HEK293T (cell line): ENCODE results near the gene GADD45G.

ENCODE experiments used
- CTCF ChIA-PET: fragments of 350-600 bp; formaldehyde crosslinking; extraction: SDS; loops from one replicate; lab custom pipeline; 2021; ENCODE audit warnings: antibody characterized with exemption, inconsistent platforms; lab: Yijun Ruan, JAX
- POLR2A ChIA-PET: fragments of 350-600 bp; formaldehyde crosslinking; extraction: SDS; loops from one replicate; lab custom pipeline; 2020; ENCODE audit warnings: antibody characterized with exemption, inconsistent platforms; lab: Yijun Ruan, JAX
- DNase-seq: peaks from one replicate; pipeline ENCODE4 v3.0.0; 2012; ENCODE audit warnings: mixed read lengths; ENCODE audit errors: extremely low spot score
- ARNT ChIP-seq: fragments of 450-650 bp; IDR thresholded peaks from 2 replicates; pipeline ENCODE4 v1.6.1; 2017; ENCODE audit warnings: mild to moderate bottlenecking
- BHLHE40 ChIP-seq: fragments of 450-650 bp; IDR thresholded peaks from 2 replicates; pipeline ENCODE4 v1.6.1; 2016; ENCODE audit warnings: mild to moderate bottlenecking, moderate library complexity, borderline replicate concordance
- CTBP1 ChIP-seq: fragments of 450-650 bp; IDR thresholded peaks from 2 replicates; pipeline ENCODE4 v1.6.1; 2016; ENCODE audit warnings: borderline replicate concordance
- ELF4 ChIP-seq: fragments of 450-650 bp; IDR thresholded peaks from 2 replicates; pipeline ENCODE4 v1.6.1; 2017; ENCODE audit warnings: antibody characterized with exemption
- FOXA1 ChIP-seq: fragments of 450-650 bp; IDR thresholded peaks from 2 replicates; pipeline ENCODE4 v1.6.1; 2016; ENCODE audit warnings: mild to moderate bottlenecking
- FOXK2 ChIP-seq: fragments of 450-650 bp; IDR thresholded peaks from 2 replicates; pipeline ENCODE4 v1.6.1; 2016; ENCODE audit warnings: mild to moderate bottlenecking
- FOXM1 ChIP-seq: fragments of 450-650 bp; IDR thresholded peaks from 2 replicates; pipeline ENCODE4 v1.6.1; 2017; ENCODE audit warnings: mild to moderate bottlenecking, borderline replicate concordance
- HDGF ChIP-seq: fragments of 450-650 bp; IDR thresholded peaks from 2 replicates; pipeline ENCODE4 v1.6.1; 2017; ENCODE audit warnings: antibody characterized with exemption, borderline replicate concordance
- L3MBTL2 ChIP-seq: fragments of 450-650 bp; conservative IDR thresholded peaks from 2 replicates; pipeline ENCODE4 v1.6.1; 2016; ENCODE audit warnings: mild to moderate bottlenecking
- LEF1 ChIP-seq: fragments of 450-650 bp; IDR thresholded peaks from 2 replicates; pipeline ENCODE4 v1.6.1; 2017; ENCODE audit warnings: mild to moderate bottlenecking, borderline replicate concordance
- NFRKB ChIP-seq: fragments of 450-650 bp; IDR thresholded peaks from 2 replicates; pipeline ENCODE4 v1.6.1; 2016; ENCODE audit warnings: mild to moderate bottlenecking, moderate library complexity
- SP1 ChIP-seq: fragments of 450-650 bp; IDR thresholded peaks from 2 replicates; pipeline ENCODE4 v1.6.1; 2017
- SUZ12 ChIP-seq: fragments of 450-650 bp; IDR thresholded peaks from 2 replicates; pipeline ENCODE4 v1.6.1; 2016; ENCODE audit warnings: mild to moderate bottlenecking
- TARDBP ChIP-seq: fragments of 450-650 bp; IDR thresholded peaks from 2 replicates; pipeline ENCODE4 v1.6.1; 2016
- ZNF384 ChIP-seq: fragments of 450-650 bp; IDR thresholded peaks from 2 replicates; pipeline ENCODE4 v1.6.1; 2016
- TF ChIP-seq, protein P1 (sequence below): fragments of 450-650 bp; IDR thresholded peaks from 2 replicates; pipeline ENCODE4 v1.6.1; 2016

The GADD45G gene

DNA sequence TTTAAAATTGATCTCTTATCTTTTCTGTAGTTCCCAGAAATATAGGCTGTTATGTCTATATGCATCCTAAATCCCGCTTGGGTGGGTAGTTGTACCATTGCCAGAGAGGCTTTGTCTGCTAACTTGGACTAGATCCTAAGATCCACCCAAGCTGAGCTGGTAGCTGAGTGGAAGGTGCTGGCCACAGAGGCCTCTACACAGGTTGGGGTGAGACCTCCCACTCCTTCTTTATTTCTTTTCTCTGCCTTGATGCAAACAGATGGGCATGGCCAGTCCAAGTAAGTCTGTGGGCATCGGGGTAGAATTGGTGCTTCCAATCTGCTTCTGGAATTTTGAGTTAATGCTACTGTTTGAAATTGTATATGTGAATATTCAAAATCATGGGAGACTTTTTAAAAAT, 14.4 kb upstream of the GADD45G start:
- ChIA-PET CTCF (no interaction called here), POLR2A (no interaction called here)

DNA sequence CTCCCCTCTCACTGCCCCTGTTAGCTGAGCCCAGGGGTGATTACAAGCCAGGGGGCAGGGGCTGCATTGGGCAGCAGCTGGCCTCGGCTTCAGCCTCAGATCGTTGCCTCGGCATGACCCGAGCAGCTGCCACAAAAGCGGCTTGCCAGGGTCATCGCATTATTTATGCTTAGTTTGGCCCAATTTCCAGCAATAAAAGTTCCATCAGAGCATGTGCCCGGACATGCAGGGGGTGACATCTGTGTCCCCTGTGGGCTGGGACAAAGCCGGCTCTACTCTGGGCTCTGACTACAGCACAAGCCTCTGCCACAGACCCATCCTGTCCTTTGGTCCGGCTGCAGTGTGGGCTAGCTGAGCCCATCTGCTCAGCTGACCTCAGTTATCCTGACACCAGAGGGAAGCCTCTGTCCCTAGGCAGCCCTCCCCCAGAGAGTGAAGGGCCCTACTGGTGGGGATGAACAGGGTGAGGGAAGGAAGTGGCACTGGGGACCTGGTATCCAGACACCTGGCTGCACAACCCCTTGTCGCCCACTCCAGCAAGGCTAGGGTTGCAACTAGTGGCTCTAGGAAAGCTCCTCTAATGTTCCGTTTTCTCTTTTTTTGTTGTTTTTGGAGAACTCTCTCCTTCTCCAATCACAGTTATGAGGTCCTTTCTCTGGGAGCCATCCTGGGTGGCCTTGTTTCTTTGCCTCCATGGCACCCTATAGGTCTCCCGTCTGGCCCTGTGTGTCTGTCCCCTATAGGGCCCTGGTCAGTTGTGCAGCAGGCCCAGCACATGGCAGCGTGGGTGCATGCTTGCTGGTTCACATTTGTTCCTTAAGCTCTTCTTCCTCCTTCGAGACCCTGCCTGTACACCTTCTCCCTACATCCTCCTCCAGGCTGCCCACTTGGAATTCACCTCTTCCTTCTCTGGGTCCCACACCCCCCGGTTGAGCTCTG, 13.3 kb upstream of the GADD45G start:
- TF ChIP-seq FOXM1 (no peak), NFRKB (no peak)
- no peak for DNase-seq
- ChIA-PET CTCF (no interaction called here), POLR2A (no interaction called here)

More for the DNA sequence above, 14.4 kb upstream of the GADD45G start:
- DNase-seq, result no peak
- TF ChIP-seq TARDBP (no peak), ELF4 (no peak), FOXK2 (no peak), FOXM1 (no peak), SP1 (no peak), CTBP1 (no peak), LEF1 (no peak), HDGF (no peak)

DNA sequence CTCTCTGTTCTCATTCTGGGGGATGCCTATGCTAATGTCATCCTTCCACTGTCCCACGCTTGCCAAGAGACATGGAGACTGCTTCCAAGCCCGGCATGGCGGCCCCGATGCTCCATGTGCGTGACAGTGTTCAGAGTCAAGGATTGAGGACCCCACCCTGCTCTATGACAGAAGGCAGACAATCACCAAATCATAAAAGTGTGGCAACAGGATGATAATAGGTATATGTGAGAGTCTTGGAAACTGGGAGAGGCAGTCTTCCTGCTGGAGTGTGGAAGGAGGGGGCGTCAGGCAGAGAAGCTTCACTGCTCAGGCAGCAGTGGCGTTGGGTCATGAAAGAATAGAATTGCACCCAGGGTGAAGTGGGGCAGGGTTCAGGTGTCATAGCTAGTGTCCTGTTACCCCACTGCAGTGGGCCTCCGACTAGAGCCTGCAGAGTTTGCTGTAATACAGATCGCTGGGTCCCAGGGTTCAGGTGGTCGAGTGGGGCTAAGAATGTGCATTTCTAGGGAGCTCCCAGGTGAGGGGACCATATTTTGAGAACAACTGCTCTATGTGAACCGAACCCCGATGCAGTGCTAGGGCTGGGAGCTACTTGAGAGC, 12.5 kb upstream of the GADD45G start:
- CTCF ChIA-PET, result interaction anchor here (1.4 kb wide), 2 partner anchors 12 to 507 kb away, joined by 4 to 6 read pairs; no protein-coding TSS in a partner anchor
- POLR2A ChIA-PET, result no interaction called here
- TF ChIP-seq ZNF384 (no peak), FOXA1 (no peak), ELF4 (no peak), SUZ12 (no peak), LEF1 (no peak), L3MBTL2 (no peak), HDGF (no peak)
- no peak for DNase-seq

DNA sequence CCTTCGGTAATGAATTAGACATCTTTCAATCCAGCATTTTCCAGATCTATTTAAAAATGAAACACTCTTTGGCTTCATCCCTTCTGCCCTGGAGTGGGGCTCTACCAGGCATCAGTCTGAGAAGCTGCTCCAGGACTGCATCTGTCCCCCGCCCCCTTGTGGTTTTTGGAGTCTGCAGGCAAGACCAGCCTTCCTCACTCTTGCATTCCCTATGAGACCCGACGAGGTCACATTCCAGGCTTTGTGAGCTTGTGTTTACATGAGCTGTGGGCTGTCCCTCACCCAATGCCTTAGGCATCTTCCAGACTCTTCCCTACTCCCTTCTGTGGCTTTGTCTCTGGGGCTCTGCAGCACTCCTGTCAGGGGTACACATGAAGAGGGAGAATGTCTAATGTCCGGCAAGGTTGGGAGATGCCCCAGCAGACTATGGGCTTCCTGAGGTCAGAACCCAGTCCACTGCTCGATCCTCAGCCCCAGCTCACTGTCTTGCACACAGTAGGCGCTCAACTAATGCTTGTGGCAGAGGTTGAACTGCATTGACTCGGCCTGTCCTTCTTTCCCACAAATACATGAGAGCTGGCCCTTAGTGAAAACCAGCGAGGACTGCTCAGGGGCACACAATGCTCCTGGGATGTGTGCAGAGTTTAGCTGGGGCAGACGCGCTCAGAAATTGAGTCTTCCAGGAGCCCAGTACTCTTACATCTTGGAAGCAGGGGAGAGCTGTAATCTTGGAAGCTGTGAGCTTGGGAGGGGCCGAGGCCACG, 11.7 kb upstream of the GADD45G start:
- ChIA-PET CTCF (interaction anchor here (0.5 to 2.1 kb wide), 11 partner anchors 10 to 905 kb away, joined by 4 to 12 read pairs (median 4); no protein-coding TSS in a partner anchor), POLR2A (interaction anchor here (0.6 to 1.5 kb wide), 4 partner anchors 10 to 413 kb away, joined by 3 to 4 read pairs (median 4); partner anchors contain the start of gene GADD45G)
- TF ChIP-seq ZNF384, result no peak
- no peak for TF ChIP-seq BHLHE40
- TF ChIP-seq TARDBP, result no peak
- no peak for TF ChIP-seq FOXM1
- no peak for TF ChIP-seq FOXK2
- no peak for DNase-seq

DNA sequence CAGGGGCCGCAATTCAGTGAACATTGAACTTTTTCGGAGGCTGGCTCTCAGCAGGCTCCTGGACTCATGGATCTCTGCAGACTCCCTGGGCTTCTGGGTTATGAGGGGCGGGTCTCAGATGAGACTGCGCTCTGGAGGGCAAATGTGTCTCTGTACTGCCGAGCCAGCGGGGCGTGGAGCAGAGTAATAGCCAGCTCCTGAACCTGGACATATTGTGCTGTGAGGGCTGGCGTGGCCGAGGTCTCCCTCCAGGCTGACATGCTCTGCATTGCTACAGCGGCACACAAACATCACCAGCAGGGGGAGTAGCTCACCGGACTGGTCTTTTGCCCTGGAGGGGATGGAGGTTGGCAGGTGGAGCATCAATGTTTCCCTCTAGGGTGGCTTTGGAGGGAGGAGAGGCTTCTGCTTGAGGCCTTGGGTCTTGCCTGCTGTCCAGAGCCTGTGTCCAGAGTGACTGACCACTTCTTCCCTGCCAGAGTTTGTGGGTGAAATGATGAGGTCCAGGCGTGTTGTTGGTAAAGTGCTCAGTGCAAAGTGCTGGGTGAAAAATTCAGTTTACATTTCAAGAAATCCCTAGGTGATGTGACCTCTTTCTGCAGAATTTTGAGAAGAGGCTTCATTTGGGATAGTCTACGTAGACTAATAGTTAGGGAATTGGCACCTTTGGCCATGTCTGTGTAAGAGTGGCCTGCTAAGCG, 10.9 kb upstream of the GADD45G start:
- ChIA-PET POLR2A (interaction anchor here (0.6 to 1.5 kb wide), 4 partner anchors 9 to 413 kb away, joined by 3 to 4 read pairs (median 4); partner anchors contain the start of gene GADD45G), CTCF (interaction anchor here (0.5 to 2.1 kb wide), 13 partner anchors 9 to 904 kb away, joined by 3 to 12 read pairs (median 4); no protein-coding TSS in a partner anchor)
- peak; percentile 79 for DNase-seq
- TF ChIP-seq FOXA1, result no peak
- no peak for TF ChIP-seq FOXM1
- TF ChIP-seq ELF4, result no peak
- TF ChIP-seq SP1, result no peak
- TF ChIP-seq HDGF, result no peak
- TF ChIP-seq BHLHE40, result no peak
- TF ChIP-seq ARNT, result no peak
- TF ChIP-seq CTBP1, result no peak
- no peak for TF ChIP-seq TARDBP
- TF ChIP-seq ZNF384, result no peak
- TF ChIP-seq SUZ12, result no peak
- TF ChIP-seq LEF1, result no peak
- TF ChIP-seq L3MBTL2, result no peak
- TF ChIP-seq NFRKB, result no peak
- TF ChIP-seq FOXK2, result no peak
- TF ChIP-seq, protein P1, sequence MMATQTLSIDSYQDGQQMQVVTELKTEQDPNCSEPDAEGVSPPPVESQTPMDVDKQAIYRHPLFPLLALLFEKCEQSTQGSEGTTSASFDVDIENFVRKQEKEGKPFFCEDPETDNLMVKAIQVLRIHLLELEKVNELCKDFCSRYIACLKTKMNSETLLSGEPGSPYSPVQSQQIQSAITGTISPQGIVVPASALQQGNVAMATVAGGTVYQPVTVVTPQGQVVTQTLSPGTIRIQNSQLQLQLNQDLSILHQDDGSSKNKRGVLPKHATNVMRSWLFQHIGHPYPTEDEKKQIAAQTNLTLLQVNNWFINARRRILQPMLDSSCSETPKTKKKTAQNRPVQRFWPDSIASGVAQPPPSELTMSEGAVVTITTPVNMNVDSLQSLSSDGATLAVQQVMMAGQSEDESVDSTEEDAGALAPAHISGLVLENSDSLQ, result no peak

DNA sequence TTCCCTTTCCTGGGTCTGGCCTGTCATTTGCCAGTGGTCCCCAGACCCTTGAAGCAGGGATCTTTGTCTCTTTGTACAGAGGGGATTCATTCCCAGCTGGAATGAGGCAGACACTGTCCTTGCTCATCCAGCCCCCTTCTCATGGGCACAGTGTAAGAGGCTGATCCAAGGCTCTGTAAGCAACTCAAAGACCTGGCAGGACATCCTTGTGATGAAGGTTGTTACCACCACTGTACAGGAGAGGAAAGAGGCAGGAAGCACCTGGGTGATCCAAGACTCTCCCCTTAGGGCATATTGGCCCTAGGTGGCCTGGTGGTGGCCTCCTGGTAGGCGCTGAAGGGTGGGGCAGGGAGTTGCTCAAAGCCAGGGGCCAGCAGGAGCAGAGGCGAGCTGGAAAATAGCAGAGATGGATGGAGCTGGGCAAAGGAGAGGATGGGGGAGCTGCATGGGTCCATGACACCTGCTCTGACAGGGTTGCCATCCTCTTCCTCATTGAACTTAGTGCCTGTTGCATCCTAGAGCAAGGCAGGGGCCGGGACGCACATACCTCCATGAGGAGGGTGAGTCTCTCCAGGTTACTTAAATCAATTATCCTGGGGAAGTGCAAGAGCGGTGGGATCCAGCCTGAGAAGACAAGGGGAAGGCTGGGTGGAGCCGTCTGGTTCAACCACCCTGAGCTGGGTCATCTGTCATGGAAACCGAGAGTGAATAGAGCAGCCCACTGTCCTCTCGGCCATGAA, 9.8 kb upstream of the GADD45G start:
- POLR2A ChIA-PET, result no interaction called here

More for the DNA sequence above, 9.8 kb upstream of the GADD45G start:
- TF ChIP-seq FOXK2 (no peak), L3MBTL2 (no peak), TARDBP (no peak), CTBP1 (no peak), FOXA1 (no peak), ARNT (no peak), NFRKB (no peak), FOXM1 (no peak), ZNF384 (no peak)
- TF ChIP-seq, protein P1, result no peak
- CTCF ChIA-PET, result interaction anchor here (1.1 to 2.1 kb wide), 4 partner anchors 8 to 507 kb away, joined by 4 to 12 read pairs (median 6); no protein-coding TSS in a partner anchor
- no peak for DNase-seq
